GM12872 (cell line): ENCODE results near the gene USP24.

Source experiments
- CTCF ChIP-seq: IDR thresholded peaks from 3 replicates; pipeline ENCODE4 v1.5.1; 2011; ENCODE audit warnings: low read depth, mild to moderate bottlenecking, low read length, moderate library complexity; ENCODE audit not compliant: insufficient read depth

The USP24 gene

GRCh38 chr1:55064861-55065263 lies 150.3 kb downstream of the USP24 start:
- no peak for TF ChIP-seq CTCF

GRCh38 chr1:55064071-55064581 lies 151.0 kb downstream of the USP24 start:
- TF ChIP-seq CTCF = no peak

- TF ChIP-seq CTCF = no peak
These were observed 151.6 kb downstream of the USP24 start for GRCh38 chr1:55063577-55063942.

- no peak for TF ChIP-seq CTCF
These were observed 152.2 kb downstream of the USP24 start for GRCh38 chr1:55062801-55063576.

GRCh38 chr1:55061706-55062321 lies 153.3 kb downstream of the USP24 start:
- no peak for TF ChIP-seq CTCF

GRCh38 chr1:55061000-55061705 lies 154.0 kb downstream of the USP24 start:
- no peak for TF ChIP-seq CTCF
